H1 (cell line): ENCODE measurements around the gene SLC17A8. TPM values are rescaled to one million over a fixed set of nuclear protein-coding genes. Genes with fewer than 3 reads are reported as not detected.
"Not testable (repeated sequence)": the region's sequence is repeated elsewhere in the genome, so short reads cannot be mapped to it uniquely, and the experiment has no call there.

Source experiments
- CTCF ChIA-PET: fragments of 300-600 bp; sonication (Branson Sonifier 250); formaldehyde crosslinking; loops from one replicate; lab custom pipeline; 2021; ENCODE audit not compliant: partially characterized antibody; lab: Charles Lee
- POLR2A ChIA-PET: fragments of 300-600 bp; sonication (Branson Sonifier 250); formaldehyde crosslinking; loops from one replicate; lab custom pipeline; 2021; ENCODE audit warnings: inconsistent platforms; ENCODE audit not compliant: partially characterized antibody; lab: Charles Lee
- DNase-seq, 2 experiments: peaks; one replicate each; pipeline versions ENCODE4 v3.0.0 to v3.0.0-alpha.2; 2010 to 2022; ENCODE audit warnings: low spot score in 2 of 2, low read depth in 1 of 2, mixed read lengths in 1 of 2
- FAIRE-seq: peaks from 2 replicates; lab custom pipeline; 2011; peaks lifted over from hg19 to GRCh38; lab: Jason Lieb, UNC
- H2AFZ ChIP-seq: 2 replicates; pipeline ENCODE4 v1.8.1; 2012; ENCODE audit warnings: low read length, inconsistent platforms
- H2AK5ac ChIP-seq: 2 replicates; pipeline ENCODE4 v1.6.1; 2013; ENCODE audit warnings: low read depth, low read length
- H2BK120ac ChIP-seq: replicated peaks from 2 replicates; pipeline ENCODE3; 2013; ENCODE audit warnings: low read depth, low read length, inconsistent platforms
- H2BK12ac ChIP-seq: 2 replicates; pipeline ENCODE4 v1.6.1; 2013; ENCODE audit warnings: low read depth, low read length
- H2BK15ac ChIP-seq: 2 replicates; pipeline ENCODE4 v1.6.1; 2013; ENCODE audit warnings: low read length
- H2BK20ac ChIP-seq: 2 replicates; pipeline ENCODE4 v1.6.1; 2013; ENCODE audit warnings: low read length
- H2BK5ac ChIP-seq: 2 replicates; pipeline ENCODE4 v1.6.1; 2013; ENCODE audit warnings: low read depth, low read length
- H3K14ac ChIP-seq: 2 replicates; pipeline ENCODE4 v1.6.1; 2013; ENCODE audit warnings: inconsistent platforms; ENCODE audit not compliant: insufficient read length
- H3K18ac ChIP-seq: 2 replicates; pipeline ENCODE4 v1.6.1; 2013; ENCODE audit warnings: low read length; ENCODE audit errors: extremely low read depth
- H3K23ac ChIP-seq: 2 replicates; pipeline ENCODE4 v1.6.1; 2013; ENCODE audit warnings: inconsistent platforms; ENCODE audit not compliant: insufficient read length
- H3K23me2 ChIP-seq: 2 replicates; pipeline ENCODE4 v1.6.1; 2013; ENCODE audit warnings: low read depth, low read length
- H3K27ac ChIP-seq: 2 replicates; pipeline ENCODE4 v1.6.1; 2011; ENCODE audit warnings: low read depth, low read length, inconsistent platforms
- H3K27me3 ChIP-seq, 4 experiments: replicated peaks in 1 of 4; 1 replicate in 1 of 4; 2 replicates in 3 of 4; pipeline versions ENCODE4 v1.6.1 to v1.8.1; 2011 to 2013; ENCODE audit warnings: low read length in 3 of 4, mild to moderate bottlenecking in 3 of 4, inconsistent platforms in 2 of 4, mixed read lengths in 2 of 4, moderate library complexity in 1 of 4; ENCODE audit not compliant: control insufficient read depth in 3 of 4, insufficient read depth in 3 of 4; ENCODE audit errors: extremely low read depth in 1 of 4
- H3K36me3 ChIP-seq, 4 experiments: 2 replicates each; pipeline versions ENCODE4 v1.6.1 to v1.8.1; 2011 to 2013; ENCODE audit warnings: mild to moderate bottlenecking in 4 of 4, low read length in 3 of 4, moderate library complexity in 2 of 4, control low read depth in 1 of 4, inconsistent platforms in 1 of 4; ENCODE audit not compliant: insufficient read depth in 4 of 4, control insufficient read depth in 2 of 4
- H3K4ac ChIP-seq: replicated peaks from 2 replicates; pipeline ENCODE3; 2013; ENCODE audit warnings: low read length, low read depth, mixed read lengths, inconsistent platforms; ENCODE audit not compliant: insufficient read length
- H3K4me1 ChIP-seq, 4 experiments: replicated peaks in 1 of 4; 1 replicate in 1 of 4; 2 replicates in 3 of 4; pipeline versions ENCODE4 v1.6.1 to v1.8.1; 2011 to 2013; ENCODE audit warnings: low read length in 3 of 4, inconsistent platforms in 2 of 4, mixed read lengths in 1 of 4; ENCODE audit not compliant: insufficient read depth in 4 of 4, control insufficient read depth in 3 of 4
- H3K4me2 ChIP-seq, 2 experiments: 2 replicates each; pipeline versions ENCODE4 v1.6.1 to v1.8.1; 2011 to 2013; ENCODE audit warnings: low read depth in 2 of 2, low read length in 2 of 2, control low read depth in 1 of 2, inconsistent platforms in 1 of 2, mild to moderate bottlenecking in 1 of 2; ENCODE audit not compliant: insufficient read depth in 1 of 2
- H3K4me3 ChIP-seq, 4 experiments: fragments of 200-600, 300-600 bp in 1 of 4; sonication (generic), shearing (Covaris generic), sonication (Bioruptor Twin) in 1 of 4; 2 replicates each; pipeline versions ENCODE4 v1.5.1 to v1.8.1; 2011 to 2016; ENCODE audit warnings: low read length in 4 of 4, low read depth in 3 of 4, control low read depth in 2 of 4, inconsistent platforms in 2 of 4, mild to moderate bottlenecking in 2 of 4, mixed read lengths in 1 of 4, moderate library complexity in 1 of 4; ENCODE audit not compliant: insufficient read depth in 2 of 4; ENCODE audit errors: extremely low read depth in 1 of 4
- H3K56ac ChIP-seq: replicated peaks from 2 replicates; pipeline ENCODE3; 2013; ENCODE audit warnings: low read depth, mild to moderate bottlenecking, mixed read lengths, low read length, inconsistent platforms; ENCODE audit not compliant: insufficient read length
- H3K79me1 ChIP-seq: 2 replicates; pipeline ENCODE4 v1.6.1; 2013; ENCODE audit warnings: low read depth, low read length, control low read depth
- H3K79me2 ChIP-seq, 2 experiments: 2 replicates each; pipeline versions ENCODE4 v1.6.1 to v1.8.1; 2012 to 2013; ENCODE audit warnings: low read length in 2 of 2, mild to moderate bottlenecking in 2 of 2, inconsistent platforms in 1 of 2; ENCODE audit not compliant: insufficient read depth in 2 of 2, control insufficient read depth in 1 of 2
- H3K9ac ChIP-seq, 4 experiments: replicated peaks in 1 of 4; 1 replicate in 1 of 4; 2 replicates in 3 of 4; pipeline versions ENCODE4 v1.6.1 to v1.8.1; 2011 to 2013; ENCODE audit warnings: low read depth in 3 of 4, low read length in 3 of 4, control low read depth in 2 of 4, mild to moderate bottlenecking in 2 of 4, moderate library complexity in 2 of 4, inconsistent platforms in 1 of 4; ENCODE audit errors: extremely low read depth in 1 of 4
- H3K9me3 ChIP-seq, 2 experiments: 2 replicates each; pipeline versions ENCODE4 v1.6.1 to v1.8.1; 2012 to 2013; ENCODE audit warnings: mild to moderate bottlenecking in 2 of 2, moderate library complexity in 2 of 2, control low read depth in 1 of 2, inconsistent platforms in 1 of 2, low read depth in 1 of 2, low read length in 1 of 2, mixed read lengths in 1 of 2; ENCODE audit not compliant: insufficient read depth in 2 of 2
- H4K20me1 ChIP-seq, 2 experiments: replicated peaks in 1 of 2; 2 replicates each; pipeline versions ENCODE3 to v1.8.1; 2011 to 2013; ENCODE audit warnings: inconsistent platforms in 2 of 2, low read length in 2 of 2, mild to moderate bottlenecking in 1 of 2; ENCODE audit not compliant: insufficient read depth in 2 of 2, control insufficient read depth in 1 of 2
- H4K5ac ChIP-seq: 2 replicates; pipeline ENCODE4 v1.6.1; 2013; ENCODE audit warnings: low read length, low read depth, mixed read lengths, inconsistent platforms; ENCODE audit not compliant: insufficient read length
- H4K8ac ChIP-seq: 2 replicates; pipeline ENCODE4 v1.8.0; 2013; ENCODE audit warnings: mild to moderate bottlenecking, moderate library complexity, low read length, inconsistent platforms; ENCODE audit not compliant: insufficient read depth; ENCODE audit errors: extremely low read depth
- H4K91ac ChIP-seq: replicated peaks from 2 replicates; pipeline ENCODE3; 2013; ENCODE audit warnings: low read length, mixed read lengths, inconsistent platforms; ENCODE audit not compliant: insufficient read length
- WGBS, 2 experiments: shearing (Covaris generic) in 1 of 2; methylation state at CpG; one replicate each; pipeline versions ENCODE4 v1.1.6 to v1.1.7; 2013 to 2015; ENCODE audit warnings: low lambda C conversion rate in 2 of 2, mixed read lengths in 2 of 2, inconsistent platforms in 1 of 2, low coverage in 1 of 2, missing lambda C conversion rate in 1 of 2; ENCODE audit not compliant: insufficient replicate concordance in 2 of 2, insufficient coverage in 1 of 2, insufficient read length in 1 of 2; ENCODE audit errors: extremely low coverage in 1 of 2, missing lambda C conversion rate in 1 of 2; 5-methylcytosine and 5-hydroxymethylcytosine counted together
- polyA plus RNA-seq, 7 experiments: library from polyadenylated mRNA; depleted of rRNA in 3 of 7; stranded (reverse) in 5 of 7; unstranded in 2 of 7; fragments of >200 nt in 5 of 7; fragments of 200-250 nt in 2 of 7; gene quantifications; 1 replicate in 5 of 7; 2 replicates in 1 of 7; 4 replicates in 1 of 7; pipeline versions ENCODE4 v1.2.1 to v1.2.3, GENCODE V29; 2011 to 2013; ENCODE audit warnings: missing spikeins in 2 of 7, mixed read lengths in 2 of 7
- total RNA-seq: library from RNA; stranded (reverse); fragmentation: NEBNext Ultra II Directional; extraction: Animal tissue kit (Norgen Biotek cat#: 25700); gene quantifications from 2 replicates; pipeline ENCODE4 v1.2.1, GENCODE V29; 2021

Gene SLC17A8
- total and polyA plus RNA-seq, 2 of the 8 experiments (the other 6 are each of a cell fraction or from before 2014, with no cell fraction given), result 0.14 to 0.30 TPM

GRCh38 chr12:100430251-100430650 lies 73.4 kb downstream of the SLC17A8 start:
- H4K91ac ChIP-seq, H3K9ac ChIP-seq, H3K27me3 ChIP-seq, H3K56ac ChIP-seq, H3K79me2 ChIP-seq, H3K4ac ChIP-seq, H3K9me3 ChIP-seq, FAIRE-seq, H2BK20ac ChIP-seq, H3K27ac ChIP-seq, H2BK120ac ChIP-seq, H3K23ac ChIP-seq, H3K18ac ChIP-seq, H4K8ac ChIP-seq, POLR2A ChIA-PET, H4K20me1 ChIP-seq, H2AFZ ChIP-seq, H3K23me2 ChIP-seq, H3K4me3 ChIP-seq, H2BK12ac ChIP-seq, H3K79me1 ChIP-seq, H3K4me2 ChIP-seq, H3K4me1 ChIP-seq, H4K5ac ChIP-seq, H2AK5ac ChIP-seq, DNase-seq, H3K14ac ChIP-seq, H3K36me3 ChIP-seq, H2BK15ac ChIP-seq, H2BK5ac ChIP-seq: not testable (repeated sequence)
- CTCF ChIA-PET, result interaction anchor here (1.9 kb wide), 1 partner anchor 16 kb away, joined by 4 read pairs; no protein-coding TSS in a partner anchor
- WGBS, 2 experiments, result 89% methylated on average over 19 of the region's 32 CpGs; no CpG with 5 or more reads in 1 of the 2 experiments
